GM12801 (cell line): ENCODE measurements around the gene PLA2G2D.

Experiments used
- CTCF ChIP-seq: IDR thresholded peaks from one replicate; pipeline ENCODE4 v1.5.1; 2011; ENCODE audit warnings: control low read depth; ENCODE audit not compliant: insufficient read length; ENCODE audit errors: extremely low read depth

PLA2G2D gene

GRCh38 chr1:20149601-20150325, 30.4 kb upstream of the PLA2G2D start:
- no peak for TF ChIP-seq CTCF

GRCh38 chr1:20148571-20149500, 29.5 kb upstream of the PLA2G2D start:
- no peak for TF ChIP-seq CTCF

GRCh38 chr1:20147846-20148570, 28.7 kb upstream of the PLA2G2D start:
- no peak for TF ChIP-seq CTCF

- TF ChIP-seq CTCF, result no peak
These were observed 24.6 kb upstream of the PLA2G2D start for GRCh38 chr1:20143734-20144565.

- TF ChIP-seq CTCF, result no peak
These were observed 24.0 kb upstream of the PLA2G2D start for GRCh38 chr1:20143318-20143717.

- no peak for TF ChIP-seq CTCF
These were observed 22.8 kb upstream of the PLA2G2D start for GRCh38 chr1:20142001-20142710.
